ENCODE data around the gene PDHB. TPM values are rescaled to one million over a fixed set of nuclear protein-coding genes. Genes with fewer than 3 reads are reported as not detected.

The PDHB gene
- total RNA-seq, 1 donor from 2014 or later: 87.7 TPM

- Mint-ChIP-seq H3K27me3 (ENCODE audit: low read depth, unreplicated experiment) (no peaks in the 10 kb centered on the region), H3K27ac (ENCODE audit: unreplicated experiment) (no peak overlapping the region), H3K4me3 (ENCODE audit: unreplicated experiment) (no peak overlapping the region), H3K36me3 (ENCODE audit: low read depth, unreplicated experiment) (peaks cover 3% of the 10 kb centered on the region), H3K9me3 (ENCODE audit: unreplicated experiment) (no peaks in the 10 kb centered on the region), H3K4me1 (ENCODE audit: low read depth, unreplicated experiment) (peaks cover 2% of the 10 kb centered on the region)
- no peaks in the 10 kb centered on the region for H4K20me1 ChIP-seq (ENCODE audit: insufficient read depth, low read length)
- H3K9me3 ChIP-seq (ENCODE audit: insufficient read depth, low read depth, low read length): no peaks in the 10 kb centered on the region
- TF ChIP-seq EZH2 (IDR thresholded peaks at IDR 0.05; ENCODE audit: insufficient read depth, low read length) (no peak), CTCF (IDR thresholded peaks at IDR 0.05; ENCODE audit: insufficient read depth, low read depth, low read length) (peak; percentile 17)
- no peak overlapping the region for H3K9ac ChIP-seq (ENCODE audit: low read length)
- no peak overlapping the region for H3K27ac ChIP-seq (ENCODE audit: low read depth, low read length)
- no peaks in the 10 kb centered on the region for H3K79me2 ChIP-seq (ENCODE audit: insufficient read depth, low read length)
- DNase-seq (ENCODE audit: low read depth): no peak
- H3K4me3 ChIP-seq (ENCODE audit: insufficient read depth, low read depth, low read length): no peak overlapping the region
- peaks cover 24% of the 10 kb centered on the region for H3K36me3 ChIP-seq (ENCODE audit: insufficient read depth, low read length)
- no peaks in the 10 kb centered on the region for H3K27me3 ChIP-seq (ENCODE audit: insufficient read depth, low read length)
- no peaks in the 10 kb centered on the region for H3K4me1 ChIP-seq (ENCODE audit: insufficient read depth, low read length)
- no peak overlapping the region for H3K4me2 ChIP-seq (ENCODE audit: low read length)
- FAIRE-seq: no peak
- no peak overlapping the region for H2AFZ ChIP-seq (ENCODE audit: low read depth, low read length)
Observed at GRCh38 chr3:58422756-58423325, 10.8 kb downstream of the PDHB start.

- Histone ChIP-seq H3K27me3 (ENCODE audit: insufficient read depth, low read length) (no peaks in the 10 kb centered on the region), H3K4me3 (ENCODE audit: insufficient read depth, low read depth, low read length) (no peak overlapping the region), H2AFZ (ENCODE audit: low read depth, low read length) (no peak overlapping the region), H3K36me3 (ENCODE audit: insufficient read depth, low read length) (peaks cover 15% of the 10 kb centered on the region), H3K4me1 (ENCODE audit: insufficient read depth, low read length) (no peaks in the 10 kb centered on the region), H4K20me1 (ENCODE audit: insufficient read depth, low read length) (no peaks in the 10 kb centered on the region), H3K9ac (ENCODE audit: low read length) (no peak overlapping the region), H3K79me2 (ENCODE audit: insufficient read depth, low read length) (no peaks in the 10 kb centered on the region), H3K27ac (ENCODE audit: low read depth, low read length) (no peak overlapping the region), H3K9me3 (ENCODE audit: insufficient read depth, low read depth, low read length) (no peaks in the 10 kb centered on the region), H3K4me2 (ENCODE audit: low read length) (no peak overlapping the region)
- no peak for DNase-seq (ENCODE audit: low read depth)
- Mint-ChIP-seq H3K4me1 (ENCODE audit: low read depth, unreplicated experiment) (peaks cover 2% of the 10 kb centered on the region), H3K27me3 (ENCODE audit: low read depth, unreplicated experiment) (no peaks in the 10 kb centered on the region), H3K4me3 (ENCODE audit: unreplicated experiment) (no peak overlapping the region), H3K9me3 (ENCODE audit: unreplicated experiment) (no peaks in the 10 kb centered on the region), H3K36me3 (ENCODE audit: low read depth, unreplicated experiment) (peaks cover 3% of the 10 kb centered on the region), H3K27ac (ENCODE audit: unreplicated experiment) (no peak overlapping the region)
- no peak for TF ChIP-seq EZH2 (IDR thresholded peaks at IDR 0.05; ENCODE audit: insufficient read depth, low read length)
- no peak for TF ChIP-seq CTCF (IDR thresholded peaks at IDR 0.05; ENCODE audit: insufficient read depth, low read depth, low read length)
- FAIRE-seq: no peak
Observed at GRCh38 chr3:58421004-58421403, 12.6 kb downstream of the PDHB start.

- no peak overlapping the region for H3K27ac Mint-ChIP-seq (ENCODE audit: unreplicated experiment)
- FAIRE-seq: no peak
Observed at GRCh38 chr3:58419780-58420507, 13.7 kb downstream of the PDHB start.

More at GRCh38 chr3:58419780-58420507, 13.7 kb downstream of the PDHB start:
- H3K36me3 ChIP-seq (ENCODE audit: insufficient read depth, low read length): peaks cover 11% of the 10 kb centered on the region
- H4K20me1 ChIP-seq (ENCODE audit: insufficient read depth, low read length): no peaks in the 10 kb centered on the region
- H3K79me2 ChIP-seq (ENCODE audit: insufficient read depth, low read length): no peaks in the 10 kb centered on the region
- Mint-ChIP-seq H3K9me3 (ENCODE audit: unreplicated experiment) (no peaks in the 10 kb centered on the region), H3K36me3 (ENCODE audit: low read depth, unreplicated experiment) (peaks cover 3% of the 10 kb centered on the region), H3K4me1 (ENCODE audit: low read depth, unreplicated experiment) (peaks cover 2% of the 10 kb centered on the region), H3K27me3 (ENCODE audit: low read depth, unreplicated experiment) (no peaks in the 10 kb centered on the region), H3K4me3 (ENCODE audit: unreplicated experiment) (no peak overlapping the region)
- no peak for TF ChIP-seq CTCF (IDR thresholded peaks at IDR 0.05; ENCODE audit: insufficient read depth, low read depth, low read length)
- no peak for TF ChIP-seq EZH2 (IDR thresholded peaks at IDR 0.05; ENCODE audit: insufficient read depth, low read length)
- no peak overlapping the region for H2AFZ ChIP-seq (ENCODE audit: low read depth, low read length)
- no peak overlapping the region for H3K27ac ChIP-seq (ENCODE audit: low read depth, low read length)
- no peaks in the 10 kb centered on the region for H3K4me1 ChIP-seq (ENCODE audit: insufficient read depth, low read length)
- no peak overlapping the region for H3K4me2 ChIP-seq (ENCODE audit: low read length)
- H3K9ac ChIP-seq (ENCODE audit: low read length): no peak overlapping the region
- H3K9me3 ChIP-seq (ENCODE audit: insufficient read depth, low read depth, low read length): no peaks in the 10 kb centered on the region
- no peak for DNase-seq (ENCODE audit: low read depth)
- H3K4me3 ChIP-seq (ENCODE audit: insufficient read depth, low read depth, low read length): no peak overlapping the region
- H3K27me3 ChIP-seq (ENCODE audit: insufficient read depth, low read length): no peaks in the 10 kb centered on the region
